A673 (cell line): ENCODE measurements around the gene RNH1. TPM values are rescaled to one million over a fixed set of nuclear protein-coding genes. Genes with fewer than 3 reads are reported as not detected.

ENCODE experiments used
- BruUV-seq: library from RNA; stranded (reverse); fragments of 400-500 nt; replicated peaks from 2 replicates; lab custom pipeline; 2021; lab: Mats Ljungman, UMichigan
- CTCF ChIA-PET: fragments of 300-600 bp; sonication (Branson Sonifier 250); formaldehyde crosslinking; loops from one replicate; lab custom pipeline; 2022; ENCODE audit warnings: antibody characterized with exemption; lab: Charles Lee
- POLR2A ChIA-PET: fragments of 300-600 bp; sonication (Branson Sonifier 250); formaldehyde crosslinking; loops from one replicate; lab custom pipeline; 2022; ENCODE audit warnings: antibody characterized with exemption; ENCODE audit not compliant: low non-redundant PET; lab: Charles Lee
- DNase-seq: peaks from one replicate; pipeline ENCODE4 v3.0.0-alpha.2; 2015; ENCODE audit warnings: low spot score
- H3K27ac ChIP-seq: fragments of 200-600 bp; sonication (generic); 2 replicates; pipeline ENCODE4 v1.5.1; 2016; ENCODE audit warnings: mixed run types, low read depth, mild to moderate bottlenecking, mixed read lengths, antibody characterized with exemption, low read length; ENCODE audit not compliant: poor library complexity, severe bottlenecking
- H3K27me3 ChIP-seq: fragments of 200-600 bp; sonication (generic); replicated peaks from 2 replicates; pipeline ENCODE4 v1.6.1; 2017; ENCODE audit warnings: mixed run types, low read depth, mild to moderate bottlenecking, mixed read lengths, antibody characterized with exemption, low read length; ENCODE audit not compliant: insufficient read depth, poor library complexity
- H3K36me3 ChIP-seq: fragments of 200-600 bp; sonication (generic); 2 replicates; pipeline ENCODE4 v1.6.1; 2016; ENCODE audit warnings: mixed run types, mild to moderate bottlenecking, mixed read lengths, antibody characterized with exemption, low read length; ENCODE audit not compliant: insufficient read depth, poor library complexity, severe bottlenecking
- H3K4me1 ChIP-seq: fragments of 200-600 bp; sonication (generic); 2 replicates; pipeline ENCODE4 v1.6.1; 2017; ENCODE audit warnings: mixed run types, mild to moderate bottlenecking, mixed read lengths, antibody characterized with exemption, low read length; ENCODE audit not compliant: insufficient read depth, poor library complexity, severe bottlenecking
- H3K4me3 ChIP-seq: fragments of 200-600 bp; sonication (generic); 2 replicates; pipeline ENCODE4 v1.5.1; 2016; ENCODE audit warnings: low read depth, mixed run types, mild to moderate bottlenecking, mixed read lengths, low read length; ENCODE audit not compliant: poor library complexity, severe bottlenecking
- H3K9me3 ChIP-seq: fragments of 200-600 bp; sonication (generic); 2 replicates; pipeline ENCODE4 v1.6.1; 2016; ENCODE audit warnings: mixed run types, low read depth, mild to moderate bottlenecking, mixed read lengths, antibody characterized with exemption, low read length; ENCODE audit not compliant: poor library complexity, severe bottlenecking
- EZH2 ChIP-seq: fragments of 200-600 bp; sonication (generic); IDR thresholded peaks from 2 replicates; pipeline ENCODE4 v1.6.1; 2017; ENCODE audit warnings: borderline replicate concordance, low read depth, mild to moderate bottlenecking, mixed read lengths, antibody characterized with exemption, low read length; ENCODE audit not compliant: poor library complexity, severe bottlenecking
- intact Hi-C: fragments of 100-400 bp; cut with micrococcal nuclease; formaldehyde crosslinking; loops from one replicate; pipeline ENCODE4 v1.10.0; 2022; ENCODE audit not compliant: unreplicated experiment
- total RNA-seq: library from RNA; stranded (reverse); gene quantifications from 2 replicates; pipeline ENCODE4 v1.2.3, GENCODE V29; 2021
- TF ChIP-seq, protein P1 (sequence below): fragments of 300-800, 200-600 bp; sonication (generic); conservative IDR thresholded peaks from 2 replicates; pipeline ENCODE4 v1.5.1; 2017; ENCODE audit warnings: low read depth, mild to moderate bottlenecking, antibody characterized with exemption, low read length, moderate library complexity, mixed read lengths

The RNH1 gene
- total RNA-seq, 1 experiment from 2014 or later, result 95.4 TPM

DNA sequence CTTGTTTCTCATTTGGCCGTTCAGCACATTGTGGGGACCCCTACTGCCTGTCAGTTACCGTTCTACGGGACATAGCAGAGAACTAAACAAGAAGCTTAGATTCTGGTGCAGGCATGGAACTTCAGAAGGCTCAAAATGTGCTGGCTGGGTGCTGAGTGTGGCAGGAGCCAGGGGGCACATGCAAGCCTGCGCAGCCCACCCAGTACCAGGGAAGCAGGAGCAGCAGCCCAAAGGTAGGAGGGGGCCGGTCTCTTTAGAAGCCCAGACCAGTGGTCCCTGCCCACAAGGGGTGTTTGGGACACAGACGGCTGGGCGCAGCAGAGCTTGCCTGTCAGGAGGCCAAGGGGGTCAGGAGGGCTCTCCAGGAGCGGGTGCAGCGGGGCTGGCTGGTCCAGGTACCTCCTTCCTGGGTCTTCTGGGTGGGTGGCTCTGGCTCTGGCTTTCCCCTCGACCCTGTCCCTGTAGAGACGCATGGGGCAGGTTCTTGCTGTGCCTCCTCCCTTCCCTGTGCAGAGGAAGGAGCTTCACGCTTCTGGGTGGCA lies 54.8 kb downstream of the RNH1 start:
- TF ChIP-seq EZH2, result no peak
- TF ChIP-seq, protein P1, sequence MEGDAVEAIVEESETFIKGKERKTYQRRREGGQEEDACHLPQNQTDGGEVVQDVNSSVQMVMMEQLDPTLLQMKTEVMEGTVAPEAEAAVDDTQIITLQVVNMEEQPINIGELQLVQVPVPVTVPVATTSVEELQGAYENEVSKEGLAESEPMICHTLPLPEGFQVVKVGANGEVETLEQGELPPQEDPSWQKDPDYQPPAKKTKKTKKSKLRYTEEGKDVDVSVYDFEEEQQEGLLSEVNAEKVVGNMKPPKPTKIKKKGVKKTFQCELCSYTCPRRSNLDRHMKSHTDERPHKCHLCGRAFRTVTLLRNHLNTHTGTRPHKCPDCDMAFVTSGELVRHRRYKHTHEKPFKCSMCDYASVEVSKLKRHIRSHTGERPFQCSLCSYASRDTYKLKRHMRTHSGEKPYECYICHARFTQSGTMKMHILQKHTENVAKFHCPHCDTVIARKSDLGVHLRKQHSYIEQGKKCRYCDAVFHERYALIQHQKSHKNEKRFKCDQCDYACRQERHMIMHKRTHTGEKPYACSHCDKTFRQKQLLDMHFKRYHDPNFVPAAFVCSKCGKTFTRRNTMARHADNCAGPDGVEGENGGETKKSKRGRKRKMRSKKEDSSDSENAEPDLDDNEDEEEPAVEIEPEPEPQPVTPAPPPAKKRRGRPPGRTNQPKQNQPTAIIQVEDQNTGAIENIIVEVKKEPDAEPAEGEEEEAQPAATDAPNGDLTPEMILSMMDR, result no peak
- intact Hi-C loops, result no loop called here

DNA sequence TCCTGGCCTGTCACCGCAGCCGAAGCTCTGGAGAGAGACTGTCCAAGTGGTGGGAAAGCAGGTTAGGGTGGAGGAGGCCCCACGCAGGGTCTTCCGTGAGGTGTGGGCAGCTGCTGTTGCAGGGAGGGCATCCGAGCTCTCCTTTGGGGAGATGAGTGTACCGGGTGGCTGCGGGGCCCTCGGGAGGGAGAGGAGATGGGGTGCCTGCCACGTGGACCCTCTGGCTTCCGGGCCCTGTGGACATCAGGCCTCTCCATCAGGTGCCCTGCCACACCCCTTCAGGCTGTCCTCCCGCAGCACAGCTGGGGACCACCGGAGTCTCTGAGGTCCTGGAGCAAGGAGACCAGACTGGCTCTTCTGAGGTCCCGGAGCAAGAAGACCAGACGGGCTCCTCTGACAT lies 55.3 kb downstream of the RNH1 start:
- Histone ChIP-seq H3K4me3 (peak overlapping the region; percentile 95), H3K4me1 (peaks cover 8% of the 10 kb centered on the region), H3K27ac (no peak overlapping the region), H3K27me3 (no peaks in the 10 kb centered on the region), H3K36me3 (no peaks in the 10 kb centered on the region), H3K9me3 (no peaks in the 10 kb centered on the region)
- ChIA-PET POLR2A (no interaction called here), CTCF (no interaction called here)
- intact Hi-C loops, result no loop called here
- no peak for DNase-seq
- no peak for TF ChIP-seq EZH2
- TF ChIP-seq, protein P1, result no peak
- no TSS peak for BruUV-seq

More for the DNA sequence above, 54.8 kb downstream of the RNH1 start:
- DNase-seq, result no peak
- BruUV-seq, result no TSS peak
- H3K4me1 ChIP-seq, result peaks cover 8% of the 10 kb centered on the region
- no peaks in the 10 kb centered on the region for H3K9me3 ChIP-seq
- H3K27ac ChIP-seq, result no peak overlapping the region
- CTCF ChIA-PET, result no interaction called here
- H3K4me3 ChIP-seq, result no peak overlapping the region
- H3K27me3 ChIP-seq, result no peaks in the 10 kb centered on the region
- POLR2A ChIA-PET, result no interaction called here
- H3K36me3 ChIP-seq, result no peaks in the 10 kb centered on the region

DNA sequence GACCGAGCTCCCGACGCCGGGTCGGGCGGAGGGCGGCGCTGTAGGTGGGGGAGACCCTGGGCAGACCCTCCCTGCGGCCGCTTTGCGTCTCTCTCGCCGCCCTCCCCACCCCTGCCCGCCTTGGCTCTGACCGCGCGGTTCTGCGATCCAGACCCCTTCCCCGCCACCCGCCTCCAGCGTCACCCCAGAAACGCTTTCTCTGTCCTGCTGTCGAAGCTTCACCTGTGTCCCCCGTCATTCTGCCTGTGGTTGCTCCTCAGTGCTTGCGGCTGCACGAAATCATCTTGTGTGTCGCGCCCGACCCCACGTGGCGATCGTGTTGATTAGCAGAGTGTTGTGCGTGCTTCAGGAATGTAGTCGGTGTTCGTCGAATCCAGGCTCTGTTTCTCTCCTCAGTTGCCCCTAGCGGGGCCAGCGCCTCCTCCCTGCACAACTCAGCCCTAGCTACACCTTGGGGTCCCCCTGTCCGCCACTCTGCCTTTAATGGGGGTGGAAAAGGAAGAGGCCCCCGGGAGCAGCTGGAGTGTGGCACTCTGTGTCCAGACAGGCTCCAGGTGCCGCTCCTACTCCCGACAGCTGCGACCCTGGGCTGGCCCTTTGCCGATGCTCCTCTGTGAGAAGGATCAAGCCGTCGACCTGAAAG lies 56.1 kb downstream of the RNH1 start:
- Histone ChIP-seq H3K9me3 (no peaks in the 10 kb centered on the region), H3K36me3 (no peaks in the 10 kb centered on the region), H3K4me3 (peak overlapping the region; percentile 95), H3K27ac (peak overlapping the region; percentile 87), H3K27me3 (no peaks in the 10 kb centered on the region), H3K4me1 (peaks cover 8% of the 10 kb centered on the region)
- TF ChIP-seq, protein P1, result peak; percentile 45
- TF ChIP-seq EZH2, result no peak
- intact Hi-C loops, result no loop called here
- DNase-seq, result peak; percentile 71
- CTCF ChIA-PET, result no interaction called here
- no TSS peak for BruUV-seq
- POLR2A ChIA-PET, result no interaction called here
